GM12872 (cell line): ENCODE results near the gene GNGT2.

Source experiments
- TF ChIP-seq, protein P1 (sequence below): IDR thresholded peaks from 3 replicates; pipeline ENCODE4 v1.5.1; 2011; ENCODE audit warnings: low read depth, mild to moderate bottlenecking, low read length, moderate library complexity; ENCODE audit not compliant: insufficient read depth

GNGT2 gene

DNA sequence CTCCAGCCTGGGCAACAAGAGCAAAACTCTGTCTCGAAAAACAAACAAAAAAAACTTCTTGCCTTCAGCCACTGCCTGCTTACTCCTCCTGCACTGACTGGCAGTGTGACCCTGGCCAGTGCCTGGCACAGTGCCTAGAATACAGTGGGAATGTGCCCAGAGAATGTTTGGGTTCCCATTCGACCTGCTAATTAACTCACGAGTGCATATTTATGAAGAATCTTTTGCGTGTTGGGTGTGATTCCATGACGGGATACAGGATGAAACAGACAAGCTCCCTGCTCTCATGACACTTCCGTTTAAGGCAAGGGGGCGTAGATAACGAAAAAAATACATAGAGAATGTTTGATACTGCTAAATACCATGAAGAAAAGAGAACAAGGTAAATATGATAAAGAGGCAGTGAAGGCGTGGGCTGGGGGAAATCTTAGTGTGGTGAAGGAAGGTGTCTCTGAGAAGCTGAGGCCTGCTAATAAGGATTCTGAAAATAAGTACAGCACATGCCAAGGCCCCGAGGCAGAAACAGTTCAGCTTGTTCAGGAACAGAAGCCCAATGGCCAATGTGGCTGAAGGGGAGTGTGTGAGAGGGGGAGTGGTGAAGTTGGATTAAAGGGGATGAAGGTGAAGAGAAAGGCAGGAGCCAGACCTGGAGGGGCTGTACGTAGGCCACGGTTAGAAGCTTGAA lies 4.4 kb upstream of the GNGT2 start:
- TF ChIP-seq, protein P1, sequence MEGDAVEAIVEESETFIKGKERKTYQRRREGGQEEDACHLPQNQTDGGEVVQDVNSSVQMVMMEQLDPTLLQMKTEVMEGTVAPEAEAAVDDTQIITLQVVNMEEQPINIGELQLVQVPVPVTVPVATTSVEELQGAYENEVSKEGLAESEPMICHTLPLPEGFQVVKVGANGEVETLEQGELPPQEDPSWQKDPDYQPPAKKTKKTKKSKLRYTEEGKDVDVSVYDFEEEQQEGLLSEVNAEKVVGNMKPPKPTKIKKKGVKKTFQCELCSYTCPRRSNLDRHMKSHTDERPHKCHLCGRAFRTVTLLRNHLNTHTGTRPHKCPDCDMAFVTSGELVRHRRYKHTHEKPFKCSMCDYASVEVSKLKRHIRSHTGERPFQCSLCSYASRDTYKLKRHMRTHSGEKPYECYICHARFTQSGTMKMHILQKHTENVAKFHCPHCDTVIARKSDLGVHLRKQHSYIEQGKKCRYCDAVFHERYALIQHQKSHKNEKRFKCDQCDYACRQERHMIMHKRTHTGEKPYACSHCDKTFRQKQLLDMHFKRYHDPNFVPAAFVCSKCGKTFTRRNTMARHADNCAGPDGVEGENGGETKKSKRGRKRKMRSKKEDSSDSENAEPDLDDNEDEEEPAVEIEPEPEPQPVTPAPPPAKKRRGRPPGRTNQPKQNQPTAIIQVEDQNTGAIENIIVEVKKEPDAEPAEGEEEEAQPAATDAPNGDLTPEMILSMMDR, result no peak

DNA sequence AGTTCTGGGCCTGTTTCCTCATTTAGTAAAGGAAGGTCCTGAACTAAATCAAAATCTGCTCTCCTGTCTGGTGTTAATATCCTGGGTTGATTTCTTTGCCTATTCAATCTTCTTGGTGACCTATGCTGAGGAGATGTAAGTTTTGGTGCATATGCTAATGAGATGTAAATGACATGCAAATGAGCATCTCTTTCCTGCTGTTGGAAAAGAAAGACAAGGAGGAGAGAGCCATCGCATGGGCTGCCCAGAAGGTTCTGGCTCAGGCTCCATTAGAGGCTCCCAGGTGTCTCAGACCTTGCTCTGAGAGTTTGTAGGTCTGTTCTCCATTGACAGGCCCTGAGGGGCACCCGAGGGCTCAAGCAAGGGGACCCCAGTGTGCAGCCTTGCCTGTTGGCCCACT lies 3.5 kb upstream of the GNGT2 start:
- TF ChIP-seq, protein P1, result no peak

DNA sequence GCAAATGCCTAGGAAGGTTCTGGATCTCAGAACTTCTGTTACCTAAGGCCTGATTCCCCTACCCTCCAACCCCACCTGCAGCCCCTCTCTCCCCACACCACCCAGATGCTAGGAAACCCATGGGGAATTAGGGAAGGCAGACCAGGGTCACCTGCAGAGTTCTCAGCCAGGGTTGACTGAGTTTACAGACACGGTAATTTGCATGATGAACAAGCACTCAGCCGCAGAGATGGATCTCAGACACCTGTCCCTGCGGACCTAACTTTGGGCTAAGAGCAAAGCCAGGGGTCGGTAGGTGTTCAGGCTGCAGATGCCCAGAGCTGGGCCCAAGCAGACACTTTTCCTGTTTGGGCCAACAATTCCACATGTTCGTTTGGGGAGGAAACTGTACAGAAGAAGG lies 3.0 kb upstream of the GNGT2 start:
- TF ChIP-seq, protein P1, result no peak

DNA sequence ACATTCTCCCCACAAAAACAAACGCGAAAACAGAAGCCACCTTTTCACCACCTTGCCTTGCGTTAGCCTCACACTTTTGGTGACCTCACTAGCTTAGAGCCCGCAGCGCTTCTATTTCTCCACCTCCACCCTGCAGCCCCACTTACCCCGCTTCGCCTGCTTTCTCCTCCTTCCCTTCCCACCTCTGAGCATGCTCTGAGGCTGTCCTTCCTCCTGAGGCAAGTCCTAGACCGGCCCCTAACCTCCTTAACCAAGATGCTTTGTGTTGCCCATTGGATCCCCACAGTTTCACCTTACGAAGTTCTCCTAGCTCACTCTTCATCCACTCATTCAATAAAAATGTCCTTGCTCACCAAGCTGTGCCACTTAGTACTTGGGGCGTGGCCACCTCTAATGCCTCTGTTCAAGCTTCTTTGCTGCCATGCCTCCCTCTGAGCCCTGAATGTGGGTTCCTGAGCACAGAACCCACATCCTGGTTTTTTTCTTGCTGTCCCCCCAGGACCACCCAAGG lies 1.3 kb downstream of the GNGT2 start:
- TF ChIP-seq, protein P1, result no peak

DNA sequence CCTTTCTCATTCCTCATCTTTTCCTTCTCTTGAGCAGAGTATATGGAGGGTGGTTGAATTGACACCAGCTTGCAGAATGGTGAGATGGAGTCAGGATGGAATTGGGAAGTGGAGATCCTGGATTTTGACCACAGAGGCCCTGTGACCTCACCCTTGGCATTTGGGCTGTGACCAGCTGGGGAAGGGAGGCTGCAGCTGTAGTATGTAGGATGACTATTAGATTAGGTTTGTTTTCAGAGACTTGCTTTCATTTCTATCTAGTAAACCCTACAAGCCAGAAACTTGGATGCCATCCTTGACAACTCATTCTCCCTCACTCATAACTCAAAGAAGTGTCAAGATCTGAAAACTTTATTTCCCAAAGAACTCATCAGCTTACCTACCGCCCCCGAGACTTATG lies 5.9 kb downstream of the GNGT2 start:
- TF ChIP-seq, protein P1, result no peak

DNA sequence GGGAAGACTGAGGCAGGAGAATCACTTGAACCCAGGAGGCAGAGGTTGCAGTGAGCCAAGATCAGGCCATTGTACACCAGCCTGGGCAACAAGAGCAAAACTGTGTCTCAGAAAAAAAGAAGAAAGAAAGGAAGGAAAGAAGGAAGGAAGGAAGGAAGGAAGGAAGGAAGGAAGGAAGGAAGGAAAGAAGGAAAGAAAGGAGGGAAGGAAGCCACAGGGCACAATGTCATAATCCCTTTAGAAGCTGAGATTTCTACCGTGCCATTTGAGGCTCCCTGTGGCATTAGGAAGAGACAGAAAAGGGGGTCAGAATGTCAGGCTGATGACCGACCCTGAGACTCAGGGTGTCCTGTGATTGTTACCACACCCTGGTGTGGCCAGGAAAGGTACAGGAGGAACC lies 6.6 kb downstream of the GNGT2 start:
- TF ChIP-seq, protein P1, result no peak

DNA sequence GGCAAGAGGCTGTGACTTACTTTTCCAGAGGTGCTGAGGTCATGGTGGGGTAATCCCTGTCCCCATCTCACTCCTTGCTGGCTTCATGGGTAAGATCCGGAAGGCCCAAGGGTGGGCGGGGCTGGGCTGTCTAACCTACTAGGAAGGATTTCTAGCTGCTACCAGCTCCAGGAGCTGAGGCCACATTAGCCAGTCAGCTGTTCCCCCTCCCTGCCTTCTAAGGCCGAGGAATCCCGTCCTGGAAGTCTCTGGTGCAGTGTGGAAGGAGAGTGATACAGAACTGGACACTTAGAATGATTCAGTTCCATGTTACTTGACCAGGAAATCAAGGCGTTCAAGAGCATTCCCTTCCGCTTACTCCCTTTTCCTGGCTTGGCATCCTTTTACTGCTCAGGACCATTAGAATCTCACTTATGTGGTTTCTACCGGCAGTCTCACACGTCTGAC lies 8.9 kb downstream of the GNGT2 start:
- TF ChIP-seq, protein P1, result no peak
